ENCODE measurements around the gene CAMTA1.

Gene CAMTA1

GRCh38 chr1:7356079-7356478 lies 570.8 kb downstream of the CAMTA1 start:
- ChIA-PET POLR2A (no interaction called here), CTCF (no interaction called here)
- no peak for DNase-seq (ENCODE audit: extremely low spot score)
- no peak for TF ChIP-seq L3MBTL2 (conservative IDR thresholded peaks at IDR 0.05)
- TF ChIP-seq NFRKB (IDR thresholded peaks at IDR 0.05): no peak
- no peak for TF ChIP-seq BHLHE40 (IDR thresholded peaks at IDR 0.05; ENCODE audit: borderline replicate concordance)
- TF ChIP-seq SP1 (IDR thresholded peaks at IDR 0.05): no peak
- TF ChIP-seq CTBP1 (IDR thresholded peaks at IDR 0.05; ENCODE audit: borderline replicate concordance): no peak
- no peak for TF ChIP-seq FOXA1 (IDR thresholded peaks at IDR 0.05)
- TF ChIP-seq ELF4 (IDR thresholded peaks at IDR 0.05): no peak
- no peak for TF ChIP-seq TARDBP (IDR thresholded peaks at IDR 0.05)
- TF ChIP-seq LEF1 (IDR thresholded peaks at IDR 0.05; ENCODE audit: borderline replicate concordance): no peak
- no peak for TF ChIP-seq FOXK2 (IDR thresholded peaks at IDR 0.05)
- TF ChIP-seq ZNF384 (IDR thresholded peaks at IDR 0.05): no peak
- TF ChIP-seq PKNOX1 (IDR thresholded peaks at IDR 0.05): no peak
- TF ChIP-seq HDGF (IDR thresholded peaks at IDR 0.05; ENCODE audit: borderline replicate concordance): no peak
- no peak for TF ChIP-seq FOXM1 (IDR thresholded peaks at IDR 0.05; ENCODE audit: borderline replicate concordance)

- no peak for DNase-seq (ENCODE audit: extremely low spot score)
- CTCF ChIA-PET: no interaction called here
- no peak for TF ChIP-seq L3MBTL2 (conservative IDR thresholded peaks at IDR 0.05)
- TF ChIP-seq SP1 (IDR thresholded peaks at IDR 0.05): no peak
- no peak for TF ChIP-seq ARNT (IDR thresholded peaks at IDR 0.05)
- TF ChIP-seq SUZ12 (IDR thresholded peaks at IDR 0.05): no peak
- no peak for TF ChIP-seq PKNOX1 (IDR thresholded peaks at IDR 0.05)
- no peak for TF ChIP-seq ZNF384 (IDR thresholded peaks at IDR 0.05)
- TF ChIP-seq FOXA1 (IDR thresholded peaks at IDR 0.05): no peak
- TF ChIP-seq LEF1 (IDR thresholded peaks at IDR 0.05; ENCODE audit: borderline replicate concordance): no peak
- TF ChIP-seq FOXK2 (IDR thresholded peaks at IDR 0.05): no peak
- TF ChIP-seq BHLHE40 (IDR thresholded peaks at IDR 0.05; ENCODE audit: borderline replicate concordance): no peak
- TF ChIP-seq CTBP1 (IDR thresholded peaks at IDR 0.05; ENCODE audit: borderline replicate concordance): no peak
- no peak for TF ChIP-seq HDGF (IDR thresholded peaks at IDR 0.05; ENCODE audit: borderline replicate concordance)
- no peak for TF ChIP-seq FOXM1 (IDR thresholded peaks at IDR 0.05; ENCODE audit: borderline replicate concordance)
- no peak for TF ChIP-seq NFRKB (IDR thresholded peaks at IDR 0.05)
- TF ChIP-seq TARDBP (IDR thresholded peaks at IDR 0.05): no peak
- TF ChIP-seq ELF4 (IDR thresholded peaks at IDR 0.05): no peak
- POLR2A ChIA-PET: no interaction called here
Observed at GRCh38 chr1:7358425-7358824, 573.2 kb downstream of the CAMTA1 start.

GRCh38 chr1:7360526-7360925 lies 575.3 kb downstream of the CAMTA1 start:
- DNase-seq (ENCODE audit: extremely low spot score): no peak
- POLR2A ChIA-PET: no interaction called here
- CTCF ChIA-PET: no interaction called here
- no peak for TF ChIP-seq CTBP1 (IDR thresholded peaks at IDR 0.05; ENCODE audit: borderline replicate concordance)
- no peak for TF ChIP-seq ELF4 (IDR thresholded peaks at IDR 0.05)
- no peak for TF ChIP-seq NFRKB (IDR thresholded peaks at IDR 0.05)
- no peak for TF ChIP-seq LEF1 (IDR thresholded peaks at IDR 0.05; ENCODE audit: borderline replicate concordance)
- TF ChIP-seq ARNT (IDR thresholded peaks at IDR 0.05): no peak
- no peak for TF ChIP-seq L3MBTL2 (conservative IDR thresholded peaks at IDR 0.05)
- no peak for TF ChIP-seq TARDBP (IDR thresholded peaks at IDR 0.05)
- no peak for TF ChIP-seq BHLHE40 (IDR thresholded peaks at IDR 0.05; ENCODE audit: borderline replicate concordance)
- TF ChIP-seq ZNF384 (IDR thresholded peaks at IDR 0.05): no peak
- TF ChIP-seq SP1 (IDR thresholded peaks at IDR 0.05): no peak
- TF ChIP-seq FOXM1 (IDR thresholded peaks at IDR 0.05; ENCODE audit: borderline replicate concordance): no peak
- TF ChIP-seq SUZ12 (IDR thresholded peaks at IDR 0.05): no peak
- TF ChIP-seq PKNOX1 (IDR thresholded peaks at IDR 0.05): no peak
- no peak for TF ChIP-seq FOXK2 (IDR thresholded peaks at IDR 0.05)
- no peak for TF ChIP-seq HDGF (IDR thresholded peaks at IDR 0.05; ENCODE audit: borderline replicate concordance)

- CTCF ChIA-PET: interaction anchor here (0.7 kb wide), 1 partner anchor 83 kb away, joined by 3 read pairs; no protein-coding TSS in a partner anchor
- TF ChIP-seq HDGF (IDR thresholded peaks at IDR 0.05; ENCODE audit: borderline replicate concordance) (no peak), TARDBP (IDR thresholded peaks at IDR 0.05) (no peak), LEF1 (IDR thresholded peaks at IDR 0.05; ENCODE audit: borderline replicate concordance) (no peak), NFRKB (IDR thresholded peaks at IDR 0.05) (no peak), L3MBTL2 (conservative IDR thresholded peaks at IDR 0.05) (no peak), ELF4 (IDR thresholded peaks at IDR 0.05) (no peak), ARNT (IDR thresholded peaks at IDR 0.05) (no peak), FOXA1 (IDR thresholded peaks at IDR 0.05) (no peak), CTBP1 (IDR thresholded peaks at IDR 0.05; ENCODE audit: borderline replicate concordance) (no peak), ZNF384 (IDR thresholded peaks at IDR 0.05) (no peak), FOXK2 (IDR thresholded peaks at IDR 0.05) (no peak), SUZ12 (IDR thresholded peaks at IDR 0.05) (no peak), PKNOX1 (IDR thresholded peaks at IDR 0.05) (no peak), SP1 (IDR thresholded peaks at IDR 0.05) (no peak), FOXM1 (IDR thresholded peaks at IDR 0.05; ENCODE audit: borderline replicate concordance) (no peak), BHLHE40 (IDR thresholded peaks at IDR 0.05; ENCODE audit: borderline replicate concordance) (no peak)
- no peak for DNase-seq (ENCODE audit: extremely low spot score)
- POLR2A ChIA-PET: no interaction called here
Observed at GRCh38 chr1:7362947-7363346, 577.7 kb downstream of the CAMTA1 start.

- POLR2A ChIA-PET: no interaction called here
- TF ChIP-seq ARNT (IDR thresholded peaks at IDR 0.05) (no peak), FOXA1 (IDR thresholded peaks at IDR 0.05) (no peak), NFRKB (IDR thresholded peaks at IDR 0.05) (no peak), FOXM1 (IDR thresholded peaks at IDR 0.05; ENCODE audit: borderline replicate concordance) (no peak), CTBP1 (IDR thresholded peaks at IDR 0.05; ENCODE audit: borderline replicate concordance) (no peak), SP1 (IDR thresholded peaks at IDR 0.05) (no peak), BHLHE40 (IDR thresholded peaks at IDR 0.05; ENCODE audit: borderline replicate concordance) (no peak), ELF4 (IDR thresholded peaks at IDR 0.05) (no peak), ZNF384 (IDR thresholded peaks at IDR 0.05) (no peak), SUZ12 (IDR thresholded peaks at IDR 0.05) (no peak), PKNOX1 (IDR thresholded peaks at IDR 0.05) (no peak), LEF1 (IDR thresholded peaks at IDR 0.05; ENCODE audit: borderline replicate concordance) (no peak), TARDBP (IDR thresholded peaks at IDR 0.05) (no peak), L3MBTL2 (conservative IDR thresholded peaks at IDR 0.05) (no peak), HDGF (IDR thresholded peaks at IDR 0.05; ENCODE audit: borderline replicate concordance) (no peak)
- DNase-seq (ENCODE audit: extremely low spot score): no peak
- CTCF ChIA-PET: no interaction called here
Observed at GRCh38 chr1:7363450-7363849, 578.2 kb downstream of the CAMTA1 start.
